ENCODE data around the gene TRIM9.

DNA sequence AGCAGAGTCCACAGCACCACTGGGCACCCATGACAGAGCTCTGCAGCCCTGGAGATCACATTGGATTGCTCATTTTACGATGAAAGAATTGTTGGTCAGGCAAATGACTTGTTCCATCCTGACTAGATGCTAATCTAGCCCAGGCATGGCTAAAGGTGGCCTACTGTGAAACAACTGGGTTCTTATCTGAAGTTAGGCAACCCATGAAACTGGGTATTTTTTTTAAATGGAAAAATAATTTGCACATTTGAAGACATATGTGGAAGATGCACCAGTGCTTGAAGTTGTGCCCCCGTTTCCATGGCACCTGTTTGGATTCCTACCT lies 158.9 kb downstream of the TRIM9 start:
- no peak for TF ChIP-seq CTCF (IDR thresholded peaks at IDR 0.05)
- TF ChIP-seq POLR2A (IDR thresholded peaks at IDR 0.05): no peak

All from thyroid gland (tissue), 4 donors.